Large intestine (tissue), 12 donors: Measurements from ENCODE around the gene LIX1. TPM values are rescaled to one million over a fixed set of nuclear protein-coding genes. Genes with fewer than 3 reads are reported as not detected.
"Not testable (repeated sequence)": the region's sequence is repeated elsewhere in the genome, so short reads cannot be mapped to it uniquely, and the experiment has no call there.

Experiments
- DNase-seq, 2 donors: peaks; one replicate each; pipeline versions ENCODE4 v3.0.0 to v3.0.0-alpha.2; 2013
- H3K27ac ChIP-seq: one replicate; pipeline ENCODE4 v1.5.1; 2013; ENCODE audit warnings: low read length
- H3K27me3 ChIP-seq: 2 replicates; pipeline ENCODE4 v1.6.1; 2013; ENCODE audit warnings: low read length; ENCODE audit not compliant: control insufficient read depth, insufficient read depth
- H3K36me3 ChIP-seq: 2 replicates; pipeline ENCODE4 v1.6.1; 2013; ENCODE audit warnings: low read length; ENCODE audit not compliant: control insufficient read depth, insufficient read depth
- H3K4me1 ChIP-seq: one replicate; pipeline ENCODE4 v1.6.1; 2013; ENCODE audit warnings: low read length; ENCODE audit not compliant: control insufficient read depth, insufficient read depth
- H3K4me3 ChIP-seq: one replicate; pipeline ENCODE4 v1.5.1; 2013; ENCODE audit warnings: low read length
- H3K9me3 ChIP-seq: one replicate; pipeline ENCODE4 v1.6.1; 2013; ENCODE audit warnings: mild to moderate bottlenecking, low read depth, low read length, moderate library complexity; ENCODE audit not compliant: control insufficient read depth
- WGBS: methylation state at CpG from one replicate; pipeline ENCODE4 v1.1.5; 2013; ENCODE audit warnings: low lambda C conversion rate; ENCODE audit not compliant: insufficient coverage; 5-methylcytosine and 5-hydroxymethylcytosine counted together
- long read RNA-seq, 11 donors: transcript quantifications; one replicate each; lab custom pipeline, GENCODE V29; 2026
- polyA plus RNA-seq: library from polyadenylated mRNA; unstranded; fragments of 120-200 nt; gene quantifications from one replicate; pipeline ENCODE4 v1.2.1, GENCODE V29; 2013

Gene LIX1
- 3.7 TPM for polyA plus RNA-seq
- long read RNA-seq, donor 1, full-length matches to known transcripts: 1 of 1 reads
- long read RNA-seq, donor 1, partial matches to known transcripts: 0 of 1 reads
- long read RNA-seq, donor 1, other reads (novel, unspliced or antisense): 0 of 1 reads
- long read RNA-seq, donor 2: 0 reads
- long read RNA-seq, donor 3, full-length matches to known transcripts: 2 of 2 reads
- long read RNA-seq, donor 3, partial matches to known transcripts: 0 of 2 reads
- long read RNA-seq, donor 3, other reads (novel, unspliced or antisense): 0 of 2 reads
- long read RNA-seq, donor 4: 0 reads
- long read RNA-seq, donor 5, full-length matches to known transcripts: 2 of 2 reads
- long read RNA-seq, donor 5, partial matches to known transcripts: 0 of 2 reads
- long read RNA-seq, donor 5, other reads (novel, unspliced or antisense): 0 of 2 reads
- long read RNA-seq, donor 6: 0 reads
- long read RNA-seq, donor 7, full-length matches to known transcripts: 2 of 2 reads
- long read RNA-seq, donor 7, partial matches to known transcripts: 0 of 2 reads
- long read RNA-seq, donor 7, other reads (novel, unspliced or antisense): 0 of 2 reads
- long read RNA-seq, donor 8, full-length matches to known transcripts: 1 of 1 reads
- long read RNA-seq, donor 8, partial matches to known transcripts: 0 of 1 reads
- long read RNA-seq, donor 8, other reads (novel, unspliced or antisense): 0 of 1 reads
- long read RNA-seq, donor 9: 0 reads
- long read RNA-seq, donor 10, full-length matches to known transcripts: 1 of 1 reads
- long read RNA-seq, donor 10, partial matches to known transcripts: 0 of 1 reads
- long read RNA-seq, donor 10, other reads (novel, unspliced or antisense): 0 of 1 reads
- long read RNA-seq, donor 11: 0 reads

DNA sequence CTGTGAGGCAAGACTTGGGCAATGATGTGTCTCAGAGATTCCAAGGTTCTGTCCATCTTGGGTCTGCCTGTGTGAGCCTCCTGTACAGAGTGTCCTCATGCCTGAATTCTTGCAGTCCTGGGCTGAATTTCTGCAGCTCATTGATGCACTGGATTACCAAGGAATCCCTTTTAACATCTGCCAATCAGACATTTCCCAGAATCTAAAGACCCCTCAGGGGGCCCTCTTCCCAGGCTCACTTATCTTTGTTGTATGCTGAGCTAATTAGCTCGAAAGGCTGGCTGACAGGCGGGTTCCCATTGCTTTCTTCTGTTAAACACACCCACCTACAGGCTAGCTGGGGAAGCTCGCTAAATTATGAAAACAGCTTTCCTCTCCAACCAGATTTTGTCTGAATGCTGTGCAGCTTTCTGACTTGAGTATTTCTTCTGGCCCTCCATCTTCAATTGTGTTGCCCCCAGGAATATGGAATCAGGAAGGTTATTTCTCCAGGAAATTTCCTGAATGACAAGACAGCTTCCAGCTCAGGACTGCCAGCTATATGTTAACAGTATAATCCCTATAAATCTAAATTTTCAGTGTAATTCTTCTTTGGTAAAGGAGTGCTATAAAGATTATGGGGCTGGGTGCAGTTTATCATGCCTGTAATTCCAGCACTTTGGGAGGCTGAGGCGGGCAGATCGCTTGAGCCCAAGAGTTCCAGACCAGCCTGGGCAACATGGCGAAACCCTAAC is at the start of gene LIX1:
Gene LIX1 (minus strand): TSS at position 91 of the 734 bp plus-strand sequence. CDS start 35 bp downstream, at position 56.
- H3K4me1 ChIP-seq: peaks cover 3% of the 10 kb centered on the region
- H3K27me3 ChIP-seq: no peaks in the 10 kb centered on the region
- H3K4me3 ChIP-seq: peak within 1 kb of the TSS; percentile 3
- H3K9me3 ChIP-seq: no peaks in the 10 kb centered on the region
- no CpG with 5 or more reads among the region's 6 CpGs for WGBS
- no peaks in the 10 kb centered on the region for H3K36me3 ChIP-seq
- DNase-seq: peak; percentile 28 to 59
- peak within 1 kb of the TSS; percentile 5 for H3K27ac ChIP-seq

GRCh38 chr5:97191893-97192292 is 49.5 kb upstream of the LIX1 start:
- 100% methylated on average over 1 of the region's 2 CpGs for WGBS
- DNase-seq: no peak
- no peaks in the 10 kb centered on the region for H3K36me3 ChIP-seq
- no peak overlapping the region for H3K27ac ChIP-seq
- H3K9me3 ChIP-seq: no peaks in the 10 kb centered on the region
- no peak overlapping the region for H3K4me3 ChIP-seq
- no peaks in the 10 kb centered on the region for H3K27me3 ChIP-seq
- H3K4me1 ChIP-seq: no peaks in the 10 kb centered on the region

GRCh38 chr5:97189523-97189922 is 47.1 kb upstream of the LIX1 start:
- not testable (repeated sequence) for H3K27me3 ChIP-seq, H3K4me1 ChIP-seq, DNase-seq, H3K27ac ChIP-seq, H3K4me3 ChIP-seq, H3K9me3 ChIP-seq, H3K36me3 ChIP-seq
- no CpG with 5 or more reads among the region's 1 CpG for WGBS

- WGBS: 44% methylated on average over 4 of the region's 6 CpGs
- Histone ChIP-seq H3K36me3 (peaks cover 5% of the 10 kb centered on the region), H3K4me1 (peaks cover 16% of the 10 kb centered on the region), H3K4me3 (peak overlapping the region; percentile 84), H3K27ac (peak overlapping the region; percentile 87), H3K27me3 (no peaks in the 10 kb centered on the region), H3K9me3 (peaks cover 2% of the 10 kb centered on the region)
- DNase-seq: no peak
These were observed 41.5 kb upstream of the LIX1 start for GRCh38 chr5:97183930-97184213.

DNA sequence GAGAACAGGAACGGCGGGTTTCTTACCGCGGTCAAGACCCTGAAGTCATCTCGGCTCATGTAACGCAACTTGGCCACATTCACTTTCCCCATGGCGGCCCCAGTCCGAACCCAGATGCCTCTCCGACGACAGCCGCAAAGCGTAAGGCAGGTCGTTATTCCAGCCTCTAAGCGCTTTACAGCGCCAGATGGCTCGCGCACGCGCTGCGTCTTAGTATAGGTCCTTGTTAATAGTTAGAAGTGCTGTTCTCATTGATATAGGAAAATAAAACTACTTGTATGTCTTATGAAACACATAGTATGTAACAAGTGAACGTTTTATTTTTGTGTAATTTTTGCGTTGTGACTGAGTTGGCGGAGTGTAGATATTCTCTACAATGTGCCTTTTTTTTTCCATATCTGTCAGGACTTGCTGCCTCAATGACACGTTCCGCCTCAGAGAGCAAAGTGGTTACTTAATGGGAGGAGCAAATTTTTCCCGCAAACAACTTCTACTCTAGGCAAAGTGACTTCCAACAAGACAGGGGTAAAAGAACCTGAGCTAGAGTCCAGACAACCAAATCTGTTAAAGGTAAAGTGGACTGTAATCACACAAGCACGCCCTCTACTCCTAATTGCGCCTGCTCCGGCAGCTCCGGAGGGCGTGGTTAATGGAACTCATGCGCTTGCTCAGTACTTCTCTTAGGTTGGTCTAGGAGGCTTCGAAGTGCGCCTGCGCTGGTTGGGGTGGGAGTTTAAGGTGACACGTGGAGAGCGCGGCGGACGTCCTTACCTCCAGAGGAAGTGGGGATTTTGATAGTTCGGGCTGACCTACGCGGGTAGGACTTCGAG is 40.9 kb upstream of the LIX1 start, which contains the start of gene RIOK2:
Gene RIOK2 (minus strand): TSS at position 148 of the 830 bp plus-strand sequence. CDS start 56 bp downstream, at position 92.
- WGBS: 5% methylated on average over 4 of the region's 44 CpGs
- H3K27ac ChIP-seq: peak within 1 kb of the TSS; percentile 87
- H3K4me3 ChIP-seq: peak within 1 kb of the TSS; percentile 84
- DNase-seq: peak; percentile 94 to 99
- H3K27me3 ChIP-seq: no peaks in the 10 kb centered on the region
- H3K36me3 ChIP-seq: peaks cover 11% of the 10 kb centered on the region
- H3K4me1 ChIP-seq: peaks cover 16% of the 10 kb centered on the region
- H3K9me3 ChIP-seq: peaks cover 2% of the 10 kb centered on the region

- H3K27ac ChIP-seq: peak overlapping the region; percentile 87
- H3K36me3 ChIP-seq: peaks cover 15% of the 10 kb centered on the region
- WGBS: 0% methylated on average over 1 of the region's 12 CpGs
- no peaks in the 10 kb centered on the region for H3K27me3 ChIP-seq
- peak in 1 of 2 donors; percentile 30 for DNase-seq
- peaks cover 16% of the 10 kb centered on the region for H3K4me1 ChIP-seq
- peaks cover 2% of the 10 kb centered on the region for H3K9me3 ChIP-seq
- H3K4me3 ChIP-seq: peak overlapping the region; percentile 84
These were observed 40.2 kb upstream of the LIX1 start for GRCh38 chr5:97182571-97183099.

- peak overlapping the region; percentile 84 for H3K4me3 ChIP-seq
- DNase-seq: peak in 1 of 2 donors; percentile 22
- no peaks in the 10 kb centered on the region for H3K27me3 ChIP-seq
- peaks cover 2% of the 10 kb centered on the region for H3K9me3 ChIP-seq
- H3K4me1 ChIP-seq: peaks cover 16% of the 10 kb centered on the region
- peaks cover 22% of the 10 kb centered on the region for H3K36me3 ChIP-seq
- WGBS: 56% methylated on average over 2 of the region's 4 CpGs
- no peak overlapping the region for H3K27ac ChIP-seq
These were observed 39.6 kb upstream of the LIX1 start for GRCh38 chr5:97181856-97182545.

GRCh38 chr5:97179457-97179856 is 37.0 kb upstream of the LIX1 start:
- DNase-seq, H3K4me3 ChIP-seq, H3K27me3 ChIP-seq, H3K9me3 ChIP-seq, H3K27ac ChIP-seq, H3K4me1 ChIP-seq: not testable (repeated sequence)
- H3K36me3 ChIP-seq: peaks cover 40% of the 10 kb centered on the region
- 100% methylated on average over 1 of the region's 3 CpGs for WGBS

- Histone ChIP-seq H3K4me1 (no peaks in the 10 kb centered on the region), H3K27me3 (no peaks in the 10 kb centered on the region), H3K36me3 (peaks cover 61% of the 10 kb centered on the region), H3K9me3 (no peaks in the 10 kb centered on the region), H3K27ac (no peak overlapping the region), H3K4me3 (no peak overlapping the region)
- DNase-seq: no peak
These were observed 29.8 kb upstream of the LIX1 start for GRCh38 chr5:97172227-97172626.
